GM21515 (cell line): ENCODE data around the gene SLC25A18.
"Not testable (repeated sequence)": the region's sequence is repeated elsewhere in the genome, so short reads cannot be mapped to it uniquely, and the experiment has no call there.

Experiments used
- ATAC-seq: cut with Tn5 transposase; IDR thresholded peaks from one replicate; pipeline ENCODE4 v1.9.1; 2021; ENCODE audit not compliant: unreplicated experiment

SLC25A18 gene, protein sequence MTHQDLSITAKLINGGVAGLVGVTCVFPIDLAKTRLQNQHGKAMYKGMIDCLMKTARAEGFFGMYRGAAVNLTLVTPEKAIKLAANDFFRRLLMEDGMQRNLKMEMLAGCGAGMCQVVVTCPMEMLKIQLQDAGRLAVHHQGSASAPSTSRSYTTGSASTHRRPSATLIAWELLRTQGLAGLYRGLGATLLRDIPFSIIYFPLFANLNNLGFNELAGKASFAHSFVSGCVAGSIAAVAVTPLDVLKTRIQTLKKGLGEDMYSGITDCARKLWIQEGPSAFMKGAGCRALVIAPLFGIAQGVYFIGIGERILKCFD

DNA sequence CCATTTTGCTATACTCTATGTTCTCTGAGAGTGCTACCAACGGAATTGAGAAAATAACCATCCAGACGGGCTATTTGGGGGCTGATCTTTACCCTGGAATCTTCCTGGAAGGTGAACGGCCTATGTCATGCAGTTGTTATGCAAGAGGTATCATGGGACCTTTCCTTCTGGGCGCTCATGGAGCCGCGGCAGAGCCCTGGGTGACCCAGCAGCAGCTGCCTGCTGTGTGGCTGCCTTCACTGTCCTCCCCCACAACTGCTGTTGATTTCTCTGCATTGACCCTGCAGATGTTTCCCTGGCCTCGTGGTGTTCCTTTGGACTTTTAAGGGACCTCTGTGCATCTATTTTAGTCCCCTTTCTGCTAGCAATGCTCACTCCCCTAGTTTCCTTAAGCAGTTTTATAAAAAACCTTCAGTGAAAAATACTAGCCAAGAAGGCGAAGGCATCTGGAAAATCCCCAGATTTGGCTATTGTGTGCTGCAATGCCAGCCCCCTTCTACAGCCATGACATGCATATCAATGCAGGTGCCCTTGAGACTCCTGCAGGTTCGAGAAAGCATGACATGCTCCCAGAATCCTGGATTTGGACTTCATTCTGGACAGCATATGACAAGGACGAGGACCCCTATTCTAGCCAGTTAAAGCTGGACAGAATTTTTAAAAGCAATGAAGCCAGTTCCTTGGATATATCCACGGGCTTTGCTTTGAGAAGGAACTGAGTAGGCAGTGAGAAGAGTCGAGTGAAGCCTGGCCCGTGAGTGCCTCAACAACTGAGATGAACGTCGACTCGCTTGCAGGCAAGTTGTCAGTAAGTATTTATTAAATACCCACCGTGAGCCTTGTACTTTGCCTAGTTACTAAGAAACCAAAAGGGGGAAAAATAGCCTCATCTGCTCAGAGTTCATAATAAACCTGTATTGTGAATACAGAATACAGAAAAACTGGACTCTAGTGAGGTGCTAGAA, at the start of gene SLC25A18:
Gene SLC25A18, plus strand, starts transcription at position 593 of the 965 bp plus-strand sequence. CDS start 16,447 bp downstream, outside the sequence.
- ATAC-seq, result no peak

DNA sequence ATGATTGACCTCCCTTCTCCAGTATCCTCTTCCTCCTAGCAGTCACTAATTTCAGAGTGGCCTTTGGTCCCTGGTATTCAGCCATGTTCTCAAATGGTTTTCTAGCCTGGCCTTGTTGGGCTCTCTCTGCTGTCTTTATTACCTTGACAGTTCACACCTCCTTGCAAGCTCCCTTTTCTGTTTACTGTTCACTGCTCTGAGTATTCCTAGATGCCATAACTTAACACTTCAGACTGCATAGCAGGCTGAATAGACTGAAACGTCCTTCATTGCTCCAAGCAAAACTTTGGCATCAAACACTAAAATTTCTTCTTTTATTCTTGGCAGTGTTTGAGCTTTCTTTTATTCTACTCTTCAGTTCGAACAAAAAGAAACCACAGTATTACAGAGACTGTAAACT, 49.7 kb upstream of the SLC25A18 start:
- ATAC-seq, result no peak

DNA sequence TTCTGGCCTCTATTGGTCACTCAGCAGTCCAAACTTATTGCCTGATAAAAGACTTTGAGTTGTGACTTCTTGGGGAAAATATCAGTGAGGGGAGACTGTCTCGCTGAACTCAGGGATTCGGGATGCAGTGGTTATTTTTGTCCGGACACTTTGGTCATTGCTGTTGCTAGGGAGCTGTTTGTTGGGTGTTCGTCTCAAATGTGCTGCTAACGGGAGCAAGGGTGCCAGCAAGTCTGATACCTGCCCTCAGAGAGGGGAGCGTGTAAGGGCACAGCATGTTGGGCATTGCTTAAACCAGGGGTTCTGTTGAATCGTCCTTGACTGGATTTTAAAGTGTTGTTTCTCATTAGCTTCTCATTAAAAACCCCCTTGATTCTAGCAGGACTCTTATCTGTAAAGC, 49.2 kb upstream of the SLC25A18 start:
- no peak for ATAC-seq

DNA sequence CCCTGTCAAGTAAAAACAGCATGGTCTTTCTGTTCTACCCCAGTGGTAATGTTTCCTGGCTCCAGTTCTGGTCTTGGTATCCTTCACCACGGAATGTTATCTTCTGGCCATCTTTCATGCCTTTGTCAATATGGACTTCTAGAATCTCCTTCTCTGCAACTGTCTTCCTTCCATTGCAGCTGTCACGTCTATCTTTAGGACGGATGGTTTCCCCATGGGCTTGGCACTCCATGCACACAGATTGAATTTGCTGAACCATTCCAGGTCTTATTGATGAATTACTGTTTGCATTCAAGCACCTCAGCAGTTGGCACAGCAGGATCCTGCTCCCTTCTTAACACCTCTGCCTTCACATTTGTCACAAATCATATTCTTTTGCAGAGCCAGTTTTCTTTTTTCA, 44.9 kb upstream of the SLC25A18 start:
- ATAC-seq, result no peak

DNA sequence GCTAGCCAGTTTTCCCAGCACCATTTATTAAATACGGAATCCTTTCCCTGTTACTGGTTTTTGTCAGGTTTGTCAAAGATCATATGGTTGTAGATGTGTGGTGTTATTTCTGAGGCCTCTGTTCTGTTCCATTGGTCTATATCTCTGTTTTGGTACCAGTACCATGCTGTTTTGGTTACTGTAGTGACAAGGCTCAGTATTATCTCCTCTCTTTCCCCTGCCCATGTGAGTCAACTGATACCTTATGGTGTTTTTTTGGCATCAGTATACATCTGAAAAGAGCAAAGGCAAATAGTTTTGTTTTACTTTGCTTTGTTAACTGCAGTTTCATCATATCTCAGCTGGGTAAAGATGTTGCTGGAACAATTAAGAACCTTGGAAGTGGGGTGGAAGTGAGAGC, 41.3 kb upstream of the SLC25A18 start:
- not testable (repeated sequence) for ATAC-seq

DNA sequence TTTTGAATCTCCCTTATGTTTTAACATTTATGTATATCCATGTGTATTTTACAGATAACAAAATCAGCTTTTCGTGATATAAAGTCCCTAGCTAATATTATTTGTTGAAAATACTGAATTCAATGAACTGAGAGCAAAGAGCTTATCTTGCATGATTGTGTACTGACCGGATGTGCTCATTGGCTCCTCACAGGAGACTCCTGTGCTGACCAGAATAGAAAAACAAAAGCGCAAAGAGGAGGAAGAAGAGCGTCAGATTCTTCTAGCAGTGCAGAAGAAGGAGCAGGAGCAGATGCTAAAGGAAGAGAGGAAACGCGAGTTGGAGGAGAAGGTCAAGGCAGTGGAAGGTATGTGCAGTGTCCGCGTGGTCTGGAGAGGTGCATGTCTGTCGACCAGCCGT, 39.4 kb upstream of the SLC25A18 start:
- ATAC-seq, result no peak

DNA sequence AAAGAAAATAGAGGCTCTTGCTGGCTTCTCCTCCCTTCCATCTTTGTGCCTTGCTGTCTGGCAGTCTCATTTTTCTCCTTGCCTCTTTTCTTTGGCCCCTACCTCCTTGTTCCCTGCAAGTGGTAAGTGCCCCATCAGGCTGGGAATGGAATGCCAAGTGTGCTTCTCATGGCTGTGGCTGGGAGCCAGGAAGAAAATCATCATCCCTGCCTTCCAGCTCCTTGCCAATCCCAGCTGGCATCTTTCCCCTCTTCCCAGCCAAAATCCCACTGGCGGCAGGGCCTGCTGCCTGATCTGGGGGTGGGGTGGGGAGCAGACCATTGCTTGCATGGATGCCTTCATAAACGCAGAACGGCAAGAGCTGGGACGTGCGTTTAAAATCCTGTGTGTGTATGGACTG, 27.0 kb upstream of the SLC25A18 start:
- ATAC-seq, result no peak

DNA sequence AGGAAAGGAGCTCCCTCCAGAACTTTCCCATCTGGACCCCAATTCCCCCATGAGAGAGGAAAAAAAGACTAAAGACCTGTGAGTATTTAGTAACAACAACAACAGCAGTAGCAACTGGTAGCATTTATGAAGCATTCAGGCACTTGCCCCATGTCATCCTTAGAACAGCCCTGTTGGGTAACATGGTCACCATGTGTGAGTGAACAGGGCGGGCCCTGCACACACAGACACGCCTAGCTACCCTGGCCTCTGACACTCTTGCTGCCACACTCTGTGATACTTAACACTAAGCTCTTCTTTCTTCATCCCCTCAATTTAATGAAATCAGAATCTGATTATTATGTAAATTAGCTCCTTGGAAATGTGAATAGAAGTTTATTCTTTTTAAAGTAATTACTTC, 26.1 kb upstream of the SLC25A18 start:
- ATAC-seq, result no peak

DNA sequence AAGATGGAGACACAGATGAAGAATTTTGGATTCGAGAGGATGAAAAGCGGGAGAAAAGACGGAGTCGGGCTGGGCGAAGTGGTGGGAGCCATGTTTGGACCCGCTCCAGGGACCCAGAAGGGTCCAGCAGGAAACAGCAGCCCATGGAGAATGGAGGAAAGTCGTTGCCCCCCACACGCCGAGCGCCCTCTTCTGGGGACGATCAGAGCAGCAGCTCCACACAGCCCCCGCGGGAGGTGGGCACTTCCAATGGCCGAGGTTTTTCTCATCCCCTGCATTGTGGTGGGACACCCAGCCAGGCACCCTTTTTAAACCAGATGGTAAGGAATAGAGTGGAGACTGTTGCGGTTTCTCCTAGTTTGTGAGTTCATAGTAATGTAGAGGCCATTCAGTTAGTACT, 22.8 kb upstream of the SLC25A18 start:
- no peak for ATAC-seq

DNA sequence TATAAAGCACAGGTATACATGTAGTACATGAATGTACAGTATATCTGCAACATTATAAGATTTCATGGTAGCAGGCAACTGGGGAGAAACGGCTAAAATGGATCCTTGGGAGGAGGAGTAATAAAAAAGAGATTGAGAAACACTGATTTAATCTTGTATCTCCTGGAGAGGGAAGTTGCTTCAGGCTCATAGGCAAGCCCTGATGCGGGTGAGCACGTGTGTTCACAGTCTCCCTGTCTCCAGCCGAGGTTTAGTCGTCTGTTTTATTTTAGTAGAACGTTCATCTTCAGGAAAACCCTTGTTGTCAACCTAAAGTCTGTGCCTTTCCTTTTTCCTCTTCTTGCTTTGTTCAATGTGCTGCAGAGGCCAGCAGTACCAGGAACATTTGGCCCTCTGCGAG, 21.8 kb upstream of the SLC25A18 start:
- ATAC-seq, result no peak

DNA sequence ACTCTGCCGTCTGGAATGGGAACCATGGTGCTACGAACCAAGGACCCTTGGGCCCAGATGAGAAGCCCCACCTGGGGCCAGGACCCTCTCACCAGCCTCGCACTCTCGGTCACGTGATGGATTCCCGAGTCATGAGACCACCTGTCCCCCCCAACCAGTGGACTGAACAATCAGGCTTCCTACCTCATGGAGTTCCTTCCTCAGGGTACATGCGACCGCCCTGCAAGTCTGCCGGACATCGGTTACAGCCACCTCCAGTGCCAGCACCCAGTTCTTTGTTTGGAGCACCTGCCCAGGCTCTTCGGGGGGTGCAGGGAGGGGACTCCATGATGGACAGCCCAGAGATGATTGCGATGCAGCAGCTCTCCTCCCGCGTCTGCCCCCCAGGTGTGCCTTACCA, 20.8 kb upstream of the SLC25A18 start:
- no peak for ATAC-seq

DNA sequence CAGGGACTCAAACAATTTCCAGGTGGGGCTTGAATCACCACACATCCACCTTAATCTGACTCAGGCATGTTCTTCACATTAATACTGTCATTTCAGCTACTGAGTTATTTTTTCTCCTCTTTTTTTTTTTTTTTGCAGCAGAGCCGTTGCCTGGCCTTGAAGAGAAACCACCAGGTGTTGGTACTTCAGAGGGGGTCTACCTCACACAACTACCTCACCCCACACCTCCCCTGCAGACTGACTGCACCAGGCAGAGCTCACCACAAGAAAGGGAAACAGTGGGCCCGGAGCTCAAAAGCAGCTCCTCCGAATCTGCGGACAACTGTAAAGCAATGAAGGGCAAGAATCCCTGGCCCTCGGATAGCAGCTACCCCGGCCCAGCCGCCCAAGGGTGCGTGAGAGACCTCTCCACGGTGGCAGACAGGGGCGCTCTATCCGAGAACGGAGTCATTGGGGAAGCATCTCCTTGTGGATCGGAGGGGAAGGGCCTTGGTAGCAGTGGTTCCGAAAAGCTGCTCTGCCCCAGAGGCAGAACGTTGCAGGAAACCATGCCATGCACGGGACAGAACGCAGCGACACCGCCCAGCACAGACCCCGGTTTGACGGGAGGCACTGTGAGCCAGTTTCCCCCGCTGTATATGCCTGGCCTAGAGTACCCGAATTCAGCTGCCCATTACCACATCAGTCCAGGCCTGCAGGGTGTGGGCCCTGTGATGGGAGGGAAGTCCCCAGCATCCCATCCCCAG, 15.1 kb upstream of the SLC25A18 start:
- no peak for ATAC-seq

DNA sequence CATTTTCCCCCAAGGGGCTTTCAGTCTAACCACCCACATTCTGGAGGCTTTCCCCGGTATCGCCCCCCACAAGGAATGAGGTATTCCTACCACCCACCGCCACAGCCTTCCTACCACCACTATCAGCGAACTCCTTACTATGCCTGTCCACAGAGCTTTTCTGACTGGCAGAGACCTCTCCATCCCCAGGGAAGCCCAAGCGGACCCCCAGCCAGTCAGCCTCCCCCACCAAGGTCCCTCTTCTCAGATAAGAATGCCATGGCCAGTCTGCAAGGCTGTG, 14.6 kb upstream of the SLC25A18 start:
- ATAC-seq, result no peak

DNA sequence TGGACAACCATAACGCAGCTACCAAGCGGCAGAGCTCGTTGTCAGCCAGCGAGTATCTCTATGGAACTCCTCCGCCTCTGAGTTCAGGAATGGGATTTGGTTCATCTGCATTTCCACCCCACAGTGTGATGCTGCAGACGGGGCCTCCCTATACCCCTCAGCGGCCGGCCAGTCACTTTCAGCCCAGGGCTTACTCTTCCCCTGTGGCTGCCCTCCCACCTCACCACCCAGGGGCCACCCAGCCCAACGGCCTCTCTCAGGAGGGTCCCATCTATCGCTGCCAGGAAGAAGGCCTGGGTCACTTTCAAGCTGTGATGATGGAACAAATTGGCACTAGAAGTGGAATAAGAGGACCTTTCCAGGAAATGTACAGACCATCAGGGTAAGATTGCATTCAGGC, 14.1 kb upstream of the SLC25A18 start:
- ATAC-seq, result no peak

DNA sequence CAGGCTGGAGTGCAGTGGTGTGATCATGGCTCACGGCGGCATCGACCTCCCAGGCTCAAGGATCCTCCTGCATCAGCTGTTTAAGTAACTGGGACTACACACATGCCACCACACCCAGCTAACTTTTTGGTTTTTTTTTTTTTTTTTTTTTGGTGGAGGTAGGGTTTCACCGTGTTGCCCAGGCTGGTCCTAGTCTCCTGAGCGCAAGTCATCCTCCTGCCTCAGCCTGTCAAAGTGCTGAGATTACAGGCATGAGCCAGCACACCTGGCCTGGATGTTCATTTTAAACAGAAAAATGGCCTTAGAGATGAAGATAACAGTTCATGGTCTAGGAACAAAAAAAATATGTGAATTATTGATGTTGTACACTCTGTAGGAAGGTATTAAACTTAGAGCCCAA, 13.6 kb upstream of the SLC25A18 start:
- ATAC-seq, result no peak

DNA sequence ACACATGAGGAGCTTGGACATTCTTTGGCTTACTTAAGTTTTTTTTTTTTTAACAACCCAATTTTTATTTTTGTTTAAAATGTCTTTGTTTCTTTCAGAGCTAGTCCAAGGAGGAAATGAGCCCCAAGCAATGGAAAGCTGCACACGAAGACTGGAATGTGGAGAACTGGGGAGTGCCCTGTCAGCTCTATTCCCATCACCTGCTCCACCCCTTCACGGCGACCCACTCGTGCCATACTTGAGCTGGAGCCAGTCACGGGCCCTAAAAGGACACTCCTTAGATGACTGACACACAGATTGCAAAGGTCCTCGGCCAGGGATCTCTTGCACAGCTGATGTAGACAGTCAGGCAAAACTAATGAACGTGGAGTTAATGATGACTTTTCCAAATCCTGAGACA, 10.6 kb upstream of the SLC25A18 start:
- ATAC-seq, result no peak

DNA sequence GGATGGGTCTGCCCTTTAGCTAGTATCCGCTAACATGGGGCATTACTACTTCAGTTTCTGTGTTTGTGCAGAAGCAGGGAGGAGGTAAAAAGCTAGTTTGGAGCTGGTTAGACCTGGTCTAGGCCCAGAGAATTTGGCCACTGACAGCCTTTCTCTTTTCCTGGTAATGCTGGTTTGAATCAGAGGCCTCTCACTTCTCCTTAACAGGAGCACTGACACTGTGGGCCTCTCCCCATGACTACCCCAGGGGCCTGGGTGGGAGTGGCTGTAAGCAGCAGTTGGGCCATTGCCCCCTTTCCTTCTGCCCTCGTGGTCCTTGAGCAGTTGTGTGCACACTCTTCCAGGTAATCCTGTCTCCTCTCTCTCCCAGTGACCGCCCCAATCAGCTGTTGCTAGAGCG, 8.5 kb upstream of the SLC25A18 start:
- ATAC-seq, result no peak

DNA sequence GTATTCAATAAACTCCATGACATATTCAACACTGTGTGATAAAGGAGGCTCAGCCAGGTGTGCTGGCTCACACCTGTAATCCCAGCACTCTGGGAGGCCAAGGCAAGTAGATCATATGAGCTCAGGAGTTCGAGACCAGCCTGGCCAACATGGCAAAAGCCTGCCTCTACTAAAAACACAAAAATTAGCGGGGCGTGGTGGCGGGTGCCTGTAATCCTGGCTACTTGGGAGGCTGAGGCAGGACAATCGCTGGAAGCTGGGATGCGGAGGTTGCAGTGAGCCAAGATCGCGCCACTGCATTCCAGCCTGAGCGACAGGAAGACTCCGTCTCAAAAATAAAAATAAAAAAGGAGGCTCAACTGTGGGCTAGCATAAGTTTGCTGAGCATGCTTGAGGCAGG, 4.1 kb upstream of the SLC25A18 start:
- ATAC-seq, result no peak

DNA sequence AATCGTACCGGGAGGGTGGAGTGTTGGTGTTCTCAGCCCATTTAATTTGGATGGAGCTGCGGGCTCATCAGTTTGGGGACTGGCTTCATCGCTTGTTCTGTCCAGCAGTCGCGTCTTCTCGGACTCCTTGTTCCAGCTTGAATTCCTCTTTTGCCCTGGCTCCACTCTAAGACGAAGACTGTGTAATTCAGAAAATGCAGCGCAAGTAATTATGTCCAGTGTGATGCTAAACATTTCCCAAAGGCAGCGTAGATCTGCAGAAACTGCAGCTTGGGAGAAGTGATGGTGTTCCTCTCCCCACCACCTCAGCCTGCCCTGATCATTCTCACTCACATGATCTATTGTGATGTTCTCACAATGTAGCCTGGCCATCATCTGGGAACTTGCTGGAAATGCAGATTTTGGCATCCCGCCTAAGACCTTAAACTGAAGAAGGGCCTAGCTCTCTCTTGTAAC, 666 bp downstream of the SLC25A18 start:
- no peak for ATAC-seq

DNA sequence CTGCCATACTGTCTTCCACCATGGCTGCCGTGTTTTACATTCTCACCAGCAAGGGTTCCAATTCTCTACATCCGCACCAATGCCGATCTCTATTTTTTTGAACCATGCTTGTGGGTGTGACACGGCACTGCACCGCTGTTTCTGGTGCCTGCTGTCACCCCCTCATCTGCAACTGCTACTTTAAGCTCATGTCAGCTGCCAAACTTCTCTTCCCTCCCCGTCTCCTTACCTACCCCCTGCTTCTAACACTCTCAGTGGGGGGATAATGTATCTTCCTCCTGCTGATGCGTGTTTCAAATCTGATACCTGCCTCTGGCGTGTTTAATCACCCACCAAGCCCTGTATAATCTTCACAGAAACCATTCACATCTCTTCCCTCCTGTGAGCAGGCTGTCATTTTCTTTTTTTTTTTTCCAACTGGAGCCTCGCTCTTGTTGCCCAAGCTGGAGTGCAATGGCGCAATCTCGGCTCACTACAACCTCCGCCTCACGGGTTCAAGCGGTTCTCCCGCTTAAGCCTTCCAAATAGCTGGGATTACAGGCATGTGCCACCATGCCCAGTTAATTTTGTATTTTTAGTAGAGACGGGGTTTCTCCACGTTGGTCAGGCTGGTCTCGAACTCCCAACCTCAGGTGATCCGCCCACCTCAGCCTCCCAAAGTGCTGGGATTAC, 2.9 kb downstream of the SLC25A18 start:
- not testable (repeated sequence) for ATAC-seq

DNA sequence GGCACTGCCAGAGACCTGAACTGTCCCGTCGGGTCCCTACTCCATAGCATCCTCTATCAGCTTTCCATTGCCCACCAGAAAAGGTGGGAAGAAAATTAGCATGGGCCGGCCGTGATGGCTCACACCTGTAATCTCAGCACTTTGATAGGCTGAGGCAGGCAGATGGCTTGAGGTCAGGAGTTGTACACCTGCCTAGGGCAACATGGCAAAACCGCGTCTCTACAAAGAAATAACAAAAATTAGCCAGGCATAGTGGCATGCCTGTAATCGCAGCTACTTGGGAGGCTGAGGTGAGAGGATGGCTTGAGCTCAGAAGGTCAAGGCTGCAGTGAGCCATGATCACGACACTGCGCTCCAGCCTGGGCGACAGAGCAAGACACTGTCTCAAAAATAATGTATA, 3.5 kb downstream of the SLC25A18 start:
- no peak for ATAC-seq
